ENCODE measurements around the gene DLX1.
A peak's percentile ranks its signal among the peaks of the same experiment; 100 is the strongest.

Gene DLX1

DNA sequence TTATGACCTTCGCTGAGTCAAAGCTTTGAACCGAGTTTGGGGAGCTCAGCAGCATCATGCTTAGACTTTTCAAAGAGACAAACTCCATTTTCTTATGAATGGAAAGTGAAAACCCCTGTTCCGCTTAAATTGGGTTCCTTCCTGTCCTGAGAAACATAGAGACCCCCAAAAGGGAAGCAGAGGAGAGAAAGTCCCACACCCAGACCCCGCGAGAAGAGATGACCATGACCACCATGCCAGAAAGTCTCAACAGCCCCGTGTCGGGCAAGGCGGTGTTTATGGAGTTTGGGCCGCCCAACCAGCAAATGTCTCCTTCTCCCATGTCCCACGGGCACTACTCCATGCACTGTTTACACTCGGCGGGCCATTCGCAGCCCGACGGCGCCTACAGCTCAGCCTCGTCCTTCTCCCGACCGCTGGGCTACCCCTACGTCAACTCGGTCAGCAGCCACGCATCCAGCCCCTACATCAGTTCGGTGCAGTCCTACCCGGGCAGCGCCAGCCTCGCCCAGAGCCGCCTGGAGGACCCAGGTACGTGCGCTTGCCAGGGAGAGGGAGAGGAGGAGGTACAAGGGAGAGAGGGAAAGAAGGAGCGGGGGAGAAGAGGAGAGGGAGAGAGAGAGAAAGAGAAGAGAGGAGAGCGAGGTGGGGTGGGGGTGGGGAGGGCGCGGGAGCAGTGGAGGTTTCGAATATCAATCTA, at the start of gene DLX1:
DLX1 (plus strand) TSS at position 48 of the 700 bp plus-strand sequence; CDS start at position 219, 171 bp downstream.
- DNase-seq (ENCODE audit: low read depth): no peak
- TF ChIP-seq CTCF (IDR thresholded peaks at IDR 0.05; ENCODE audit: insufficient read depth, low read depth, low read length, missing control alignments): no peak
- H3K4me3 ChIP-seq (ENCODE audit: low read length): peak within 1 kb of the TSS; percentile 34

GRCh38 chr2:172038121-172038520, 47.2 kb upstream of the DLX1 start:
- H3K4me3 ChIP-seq (ENCODE audit: low read length): no peak overlapping the region
- TF ChIP-seq CTCF (IDR thresholded peaks at IDR 0.05; ENCODE audit: insufficient read depth, low read depth, low read length, missing control alignments): no peak
- DNase-seq (ENCODE audit: low read depth): no peak

- peak; percentile 88 for DNase-seq (ENCODE audit: low read depth)
- H3K4me3 ChIP-seq (ENCODE audit: low read length): no peak overlapping the region
- no peak for TF ChIP-seq CTCF (IDR thresholded peaks at IDR 0.05; ENCODE audit: insufficient read depth, low read depth, low read length, missing control alignments)
These were observed 46.7 kb upstream of the DLX1 start for GRCh38 chr2:172038604-172039003.

GRCh38 chr2:172039011-172039704, 46.1 kb upstream of the DLX1 start:
- no peak overlapping the region for H3K4me3 ChIP-seq (ENCODE audit: low read length)
- TF ChIP-seq CTCF (IDR thresholded peaks at IDR 0.05; ENCODE audit: insufficient read depth, low read depth, low read length, missing control alignments): no peak
- no peak for DNase-seq (ENCODE audit: low read depth)

DNA sequence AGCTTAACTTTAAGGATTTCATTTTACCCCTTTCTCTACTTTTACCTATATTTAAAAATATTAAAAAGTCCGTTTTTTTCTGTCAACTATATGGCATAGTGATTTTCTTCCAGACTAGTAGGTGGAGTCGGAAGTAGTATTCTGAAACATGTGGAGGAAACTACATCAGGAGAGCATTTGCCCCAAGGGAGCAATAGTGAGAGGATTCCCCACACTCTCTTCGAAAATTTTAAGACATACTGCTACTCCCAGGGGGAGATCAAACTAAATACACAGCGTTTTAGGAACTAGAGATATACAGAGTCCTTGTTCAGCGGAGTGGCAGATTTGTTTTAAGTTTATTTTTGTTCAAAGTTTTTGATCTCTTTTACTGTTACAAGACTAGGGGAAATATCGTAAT, 45.0 kb upstream of the DLX1 start:
- no peak for DNase-seq (ENCODE audit: low read depth)

DNA sequence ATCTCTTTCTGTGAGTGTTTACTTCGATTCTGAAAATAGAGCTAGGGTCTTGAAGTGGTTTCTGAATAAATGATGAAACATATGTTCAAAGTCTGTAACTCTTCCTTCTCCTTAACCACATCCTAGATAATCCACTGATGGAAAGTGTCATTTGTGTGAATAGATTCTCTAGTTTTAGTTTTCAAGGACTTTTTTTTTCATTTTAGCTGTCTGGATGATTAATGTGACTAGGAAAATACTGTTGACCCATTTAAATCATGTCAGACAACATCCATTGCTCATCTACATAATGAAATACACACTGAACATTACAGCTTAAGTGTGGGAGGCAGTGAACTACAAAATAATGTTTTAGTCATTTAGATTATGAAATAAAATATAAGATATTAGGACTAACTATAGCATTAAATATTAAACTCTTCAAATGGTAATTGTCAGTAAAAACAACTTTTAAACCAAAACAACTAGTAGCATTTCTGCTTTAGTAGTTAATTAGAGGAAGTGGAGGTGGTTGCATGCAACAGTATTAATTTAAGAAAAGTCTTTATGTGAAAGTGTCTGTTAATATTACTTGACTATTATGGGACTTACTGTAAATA, 39.1 kb upstream of the DLX1 start:
- TF ChIP-seq CTCF (IDR thresholded peaks at IDR 0.05; ENCODE audit: insufficient read depth, low read depth, low read length, missing control alignments): no peak
- no peak for DNase-seq (ENCODE audit: low read depth)
- H3K4me3 ChIP-seq (ENCODE audit: low read length): no peak overlapping the region

More for the DNA sequence above, 45.0 kb upstream of the DLX1 start:
- no peak for TF ChIP-seq CTCF (IDR thresholded peaks at IDR 0.05; ENCODE audit: insufficient read depth, low read depth, low read length, missing control alignments)
- no peak overlapping the region for H3K4me3 ChIP-seq (ENCODE audit: low read length)
